HG02943 (cell line): ENCODE measurements around the gene PC.
A peak's percentile ranks its signal among the peaks of the same experiment; 100 is the strongest.
"Not testable (repeated sequence)": the region's sequence is repeated elsewhere in the genome, so short reads cannot be mapped to it uniquely, and the experiment has no call there.

ENCODE experiments used
- ATAC-seq: cut with Tn5 transposase; IDR thresholded peaks from one replicate; pipeline ENCODE4 v1.9.1; 2021; ENCODE audit warnings: mild to moderate bottlenecking, low read depth, moderate library complexity; ENCODE audit not compliant: unreplicated experiment

Gene PC

DNA sequence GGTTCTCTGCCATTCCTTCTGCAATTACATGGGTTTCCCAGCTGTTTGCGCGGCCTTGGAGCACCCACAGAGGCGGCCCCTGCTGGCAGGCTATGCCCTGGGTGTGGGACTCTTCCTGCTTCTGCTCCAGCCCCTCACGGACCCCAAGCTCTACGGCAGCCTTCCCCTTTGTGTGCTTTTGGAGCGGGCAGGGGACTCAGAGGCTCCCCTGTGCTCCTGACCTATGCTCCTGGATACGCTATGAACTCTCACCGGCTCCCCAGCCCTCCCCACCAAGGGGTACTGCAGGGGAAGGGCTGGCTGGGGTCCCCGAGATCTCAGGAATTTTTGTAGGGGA, 112.3 kb downstream of the PC start:
- ATAC-seq: no peak

DNA sequence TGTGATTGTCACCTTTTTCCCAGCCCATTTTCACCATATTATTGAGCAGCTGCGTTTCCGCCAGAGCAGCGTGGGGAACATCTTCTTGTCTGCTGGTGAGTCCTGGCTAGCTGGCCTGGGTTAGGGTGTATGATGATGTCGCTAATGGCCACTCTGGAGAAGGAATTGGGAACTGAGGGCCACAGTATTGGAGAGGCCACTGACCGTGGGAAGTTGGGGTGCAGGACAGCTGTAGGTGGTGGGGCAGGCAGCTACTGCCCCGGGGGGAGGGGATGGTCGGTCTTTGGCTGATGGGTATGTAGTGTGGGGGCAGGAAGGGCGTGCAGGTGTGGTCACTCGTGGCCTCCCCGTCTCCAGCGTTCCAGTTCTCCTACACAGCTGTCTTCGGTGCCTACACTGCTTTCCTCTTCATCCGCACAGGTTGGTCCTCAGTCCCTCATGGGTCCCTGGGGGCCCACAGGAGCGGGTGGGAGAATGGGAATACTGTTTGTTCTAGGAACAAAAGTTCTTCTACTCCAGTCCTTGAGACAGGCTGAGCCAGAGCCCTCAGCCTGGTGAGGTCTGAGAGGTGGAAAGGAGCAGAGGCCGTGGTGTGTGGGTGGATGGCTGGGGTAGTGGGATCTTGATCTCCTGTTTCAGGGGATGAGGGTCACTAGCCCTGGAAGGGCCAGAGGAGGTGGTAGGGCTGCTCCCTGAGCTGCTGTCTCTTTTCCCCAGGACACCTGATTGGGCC, 112.9 kb downstream of the PC start:
- no peak for ATAC-seq

DNA sequence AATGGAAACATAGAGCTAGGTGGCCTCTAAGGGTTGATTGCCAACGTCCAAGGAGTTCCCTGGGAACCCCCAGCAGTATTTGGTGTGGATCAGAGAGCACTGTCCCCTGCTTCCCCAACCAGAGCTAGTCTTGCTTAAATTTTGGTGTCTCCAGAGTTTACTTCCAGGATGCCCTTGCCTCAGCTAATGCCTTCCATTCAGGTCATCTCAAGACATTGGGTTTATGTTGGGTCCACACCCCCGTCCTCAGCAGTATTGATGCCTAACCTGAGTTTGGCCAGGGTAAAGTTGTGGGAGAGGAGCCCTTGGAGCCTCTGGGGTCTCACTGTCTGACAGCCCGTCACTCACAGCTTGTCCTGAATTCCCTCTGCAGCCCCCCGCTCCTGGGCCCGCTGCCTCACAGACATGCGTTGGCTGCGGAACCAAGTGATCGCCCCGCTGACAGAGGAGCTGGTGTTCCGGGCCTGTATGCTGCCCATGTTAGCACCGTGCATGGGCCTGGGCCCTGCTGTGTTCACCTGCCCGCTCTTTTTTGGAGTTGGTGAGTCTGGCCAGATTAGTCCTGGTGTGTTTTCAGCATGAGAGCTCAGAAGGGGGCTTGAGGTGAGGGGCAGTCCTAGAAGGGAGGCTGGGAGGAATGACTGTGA, 113.6 kb downstream of the PC start:
- no peak for ATAC-seq

DNA sequence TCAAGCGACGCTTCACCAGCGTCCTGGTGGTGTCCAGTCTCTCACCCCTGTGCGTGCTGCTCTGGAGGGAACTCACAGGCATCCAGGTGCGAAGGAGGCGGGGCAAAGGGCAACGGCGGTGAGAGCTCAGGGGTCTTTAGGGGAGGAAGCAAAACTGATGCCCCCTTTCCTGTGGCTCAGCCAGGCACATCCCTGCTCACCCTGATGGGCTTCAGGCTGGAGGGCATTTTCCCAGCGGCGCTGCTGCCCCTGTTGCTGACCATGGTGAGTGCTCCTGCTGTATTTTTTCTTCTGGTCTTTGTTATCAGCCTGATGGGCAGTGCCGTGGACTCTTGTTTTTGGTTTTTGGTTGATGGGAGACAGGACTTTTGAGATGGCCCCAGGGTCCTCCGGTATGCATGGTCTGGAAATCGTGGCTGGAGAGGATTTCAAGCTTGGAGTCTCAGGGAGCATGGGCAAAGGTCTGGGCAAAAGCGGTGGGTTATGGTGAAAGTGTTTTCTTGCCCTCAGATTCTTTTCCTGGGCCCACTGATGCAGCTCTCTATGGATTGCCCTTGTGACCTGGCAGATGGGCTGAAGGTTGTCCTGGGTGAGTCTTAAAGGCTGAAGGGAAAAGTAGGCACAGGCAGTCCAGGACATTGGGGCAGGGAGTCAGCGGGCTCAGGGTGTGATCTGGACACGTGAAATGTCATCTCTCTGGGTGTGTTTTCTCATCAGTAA, 114.2 kb downstream of the PC start:
- no peak for ATAC-seq

DNA sequence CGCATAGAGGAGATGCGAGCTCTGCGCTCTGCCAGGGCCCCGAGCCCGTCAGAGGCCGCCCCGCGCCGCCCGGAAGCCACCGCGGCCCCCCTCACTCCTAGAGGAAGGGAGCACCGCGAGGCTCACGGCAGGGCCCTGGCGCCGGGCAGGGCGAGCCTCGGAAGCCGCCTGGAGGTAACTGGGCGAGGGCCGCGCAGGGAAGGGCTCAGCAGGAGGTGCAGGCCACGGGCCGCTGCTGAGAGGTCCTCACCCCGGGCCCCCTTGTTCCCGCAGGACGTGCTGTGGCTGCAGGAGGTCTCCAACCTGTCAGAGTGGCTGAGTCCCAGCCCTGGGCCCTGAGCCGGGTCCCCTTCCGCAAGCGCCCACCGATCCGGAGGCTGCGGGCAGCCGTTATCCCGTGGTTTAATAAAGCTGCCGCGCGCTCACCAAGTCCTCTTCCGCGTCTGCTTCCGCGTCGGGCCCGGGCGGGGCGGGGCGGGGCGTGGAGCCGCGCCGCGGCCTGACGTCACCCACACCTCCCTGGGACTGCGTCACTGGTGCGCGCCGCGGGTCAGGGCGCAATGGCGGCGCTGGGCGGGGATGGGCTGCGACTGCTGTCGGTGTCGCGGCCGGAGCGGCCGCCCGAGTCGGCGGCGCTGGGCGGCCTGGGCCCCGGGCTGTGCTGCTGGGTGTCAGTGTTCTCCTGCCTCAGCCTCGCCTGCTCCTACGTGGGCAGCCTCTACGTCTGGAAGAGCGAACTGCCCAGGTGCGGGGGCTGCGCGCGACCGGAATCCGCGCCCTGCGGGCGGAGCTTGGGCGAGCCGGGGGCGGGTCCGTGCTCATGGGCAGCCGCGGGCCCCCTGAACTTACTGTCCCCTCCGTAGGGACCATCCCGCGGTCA, 115.0 kb downstream of the PC start, which contains the start of gene RCE1:
RCE1 (plus strand) TSS at position 546 of the 880 bp plus-strand sequence; CDS start at position 561, 15 bp downstream.
- ATAC-seq: peak; percentile 56

DNA sequence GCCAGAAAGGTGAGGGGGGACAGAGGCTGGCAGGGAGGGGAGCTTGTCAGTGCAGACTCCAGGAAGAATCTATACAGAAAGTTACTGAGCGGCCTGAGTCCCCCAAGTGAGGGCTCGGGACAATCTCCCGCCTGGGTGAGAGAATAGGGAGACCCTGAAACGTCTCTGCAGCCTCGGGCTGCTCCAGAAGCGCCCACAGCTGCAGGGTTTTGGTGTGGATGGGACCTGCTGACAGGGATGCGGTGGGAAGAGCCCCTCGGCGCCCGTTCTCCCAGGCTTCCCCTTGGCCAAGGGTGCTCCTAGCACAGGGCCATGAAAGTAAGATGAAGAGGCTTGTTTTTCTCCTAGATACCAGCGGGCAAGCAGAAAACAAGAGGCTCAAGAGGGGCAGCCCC, 115.7 kb downstream of the PC start:
- no peak for ATAC-seq

DNA sequence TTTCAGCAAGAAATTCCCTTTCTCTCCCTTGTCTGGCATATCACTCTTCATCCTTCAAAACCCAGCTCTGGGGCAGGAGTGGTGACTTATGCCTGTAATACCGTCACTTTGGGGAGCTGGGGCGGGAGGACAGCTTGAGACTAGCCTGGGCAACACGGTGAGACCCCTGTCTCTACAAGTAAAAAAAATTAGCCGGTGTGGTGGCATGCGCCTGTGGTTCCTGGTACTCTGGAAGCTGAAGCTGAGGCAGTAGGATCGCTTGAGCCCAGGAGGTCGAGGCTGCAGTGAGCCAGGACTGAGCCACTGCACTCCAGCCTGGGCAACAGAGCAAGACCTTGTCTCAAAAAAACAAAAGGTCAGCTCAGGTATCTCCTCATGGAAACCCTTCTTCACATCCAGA, 116.3 kb downstream of the PC start:
- no peak for ATAC-seq

DNA sequence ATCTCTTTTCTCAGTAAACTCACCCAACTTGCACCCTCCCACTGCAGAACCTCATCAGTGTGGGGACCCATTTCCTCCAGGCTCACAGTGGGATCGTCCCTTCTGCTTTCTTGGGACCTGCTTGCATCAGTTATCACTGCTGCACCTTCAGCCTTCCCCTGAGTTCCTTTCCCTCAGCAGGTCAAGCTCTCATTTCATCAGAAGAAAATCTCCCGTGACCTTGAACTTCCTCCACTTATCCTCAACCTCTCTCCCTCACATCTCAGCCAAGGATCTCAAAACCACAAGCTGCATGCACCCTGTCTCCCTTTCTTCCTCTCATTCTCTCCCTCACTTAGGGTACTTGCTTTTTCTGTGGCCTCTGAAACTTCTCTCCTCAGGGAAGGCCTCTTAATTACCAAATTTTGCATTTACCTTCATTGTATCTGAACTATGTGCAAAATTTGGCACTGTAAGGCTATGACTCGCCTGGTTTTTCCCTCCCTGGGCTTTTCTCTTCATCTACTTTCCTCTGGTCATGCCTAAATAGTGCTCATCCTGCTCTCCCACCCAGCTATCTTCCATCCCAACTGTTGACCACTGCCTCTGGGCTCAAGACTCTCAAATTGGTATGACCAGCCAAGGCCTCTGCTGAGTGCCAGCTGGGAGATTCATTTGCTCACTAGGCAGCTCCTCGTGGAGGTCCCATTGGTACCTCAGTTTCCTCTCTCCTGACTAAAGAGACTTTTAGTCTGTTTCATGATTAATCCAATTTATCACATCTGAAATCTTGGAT, 117.7 kb downstream of the PC start:
- no peak for ATAC-seq

DNA sequence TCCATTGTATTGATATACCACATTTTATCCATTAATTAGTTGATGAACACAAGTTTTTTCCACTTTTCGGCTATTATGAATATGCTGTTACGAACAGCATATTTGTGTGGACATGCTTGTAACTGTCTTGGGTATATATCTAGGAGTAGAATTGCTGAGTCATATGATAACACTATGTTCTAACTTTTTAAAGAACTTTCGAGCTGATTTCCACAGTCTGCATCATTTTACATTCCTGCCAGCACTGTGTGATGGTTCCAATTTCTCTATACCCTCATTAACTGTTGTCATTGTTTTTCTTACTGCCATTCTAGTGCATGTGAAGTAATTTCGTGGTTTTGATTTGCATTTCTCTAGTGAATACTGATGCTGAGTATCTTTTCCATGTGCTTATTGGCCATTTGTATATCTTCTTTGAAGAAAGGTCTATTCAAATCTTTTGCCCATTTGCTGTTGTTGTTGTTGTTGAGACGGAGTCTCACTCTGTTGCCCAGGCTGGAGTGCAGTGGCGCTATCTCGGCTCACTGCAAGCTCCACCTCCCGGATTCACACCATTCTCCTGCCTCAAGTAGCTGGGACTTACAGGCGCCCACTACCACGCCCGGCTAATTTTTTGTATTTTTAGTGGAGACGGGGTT, 122.3 kb downstream of the PC start:
- no peak for ATAC-seq

DNA sequence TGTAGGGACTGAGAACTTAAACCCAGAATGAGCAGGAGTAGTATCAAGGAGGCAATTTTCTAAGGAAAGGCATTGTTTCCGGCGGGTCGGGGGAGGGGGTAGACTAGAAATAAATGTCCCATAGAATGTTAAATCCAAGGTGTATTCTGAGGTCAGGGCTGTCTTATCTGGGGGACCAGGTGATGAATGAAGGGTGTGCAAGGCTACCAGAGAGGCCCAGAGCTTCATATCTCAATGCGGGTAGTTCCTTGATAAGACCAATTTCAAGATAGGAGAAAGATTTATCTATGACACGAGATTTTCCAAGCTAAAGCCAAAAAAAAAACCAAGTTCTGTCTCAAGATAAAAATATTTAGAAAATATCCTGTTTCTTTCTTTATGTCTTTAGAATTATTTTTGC, 123.2 kb downstream of the PC start:
- ATAC-seq: no peak

DNA sequence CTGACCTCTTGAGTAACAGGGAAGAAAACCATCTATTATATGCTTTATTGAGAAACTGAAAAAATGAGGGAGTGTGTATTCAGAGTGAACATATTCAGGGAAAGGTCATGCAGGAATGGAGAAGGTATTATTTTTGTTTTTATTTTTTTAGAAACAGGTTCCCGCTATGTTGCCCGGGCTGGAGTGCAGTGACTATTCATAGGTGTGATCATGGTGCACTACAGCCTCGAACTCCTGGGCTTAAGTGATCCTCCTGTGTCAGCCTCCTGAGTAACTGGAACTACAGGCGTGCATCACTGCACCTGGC, 123.7 kb downstream of the PC start:
- no peak for ATAC-seq

DNA sequence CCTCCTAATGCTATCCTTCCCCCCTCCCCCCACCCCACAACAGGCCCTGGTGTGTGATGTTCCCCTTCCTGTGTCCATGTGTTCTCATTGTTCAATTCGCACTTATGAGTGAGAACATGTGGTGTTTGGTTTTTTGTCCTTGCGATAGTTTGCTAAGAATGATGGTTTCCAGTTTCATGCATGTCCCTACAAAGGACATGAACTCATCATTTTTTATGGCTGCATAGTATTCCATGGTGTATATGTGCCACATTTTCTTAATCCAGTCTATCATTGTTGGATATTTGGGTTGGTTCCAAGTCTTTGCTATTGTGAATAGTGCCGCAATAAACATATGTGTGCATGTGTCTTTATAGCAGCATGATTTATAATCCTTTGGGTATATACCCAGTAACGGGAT, 133.6 kb downstream of the PC start:
- ATAC-seq: not testable (repeated sequence)

DNA sequence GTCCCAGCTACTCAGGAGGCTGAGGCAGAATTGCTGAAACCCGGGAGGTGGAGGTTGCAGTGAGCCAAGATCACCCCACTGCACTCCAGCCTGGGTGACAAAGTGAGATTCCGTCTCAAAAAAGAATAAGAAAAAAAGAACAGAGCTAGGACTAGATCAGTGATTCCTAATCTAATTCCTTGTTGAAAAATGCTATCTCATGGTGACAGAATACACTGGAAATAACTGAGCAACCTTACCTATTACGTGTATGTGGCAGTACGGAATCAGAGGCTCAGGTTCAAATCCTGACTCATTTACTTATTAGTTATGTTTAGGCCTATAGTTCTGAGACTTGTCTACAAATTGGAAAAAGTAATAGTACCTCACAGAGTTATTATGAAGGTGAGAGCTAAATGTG, 134.5 kb downstream of the PC start:
- ATAC-seq: no peak

DNA sequence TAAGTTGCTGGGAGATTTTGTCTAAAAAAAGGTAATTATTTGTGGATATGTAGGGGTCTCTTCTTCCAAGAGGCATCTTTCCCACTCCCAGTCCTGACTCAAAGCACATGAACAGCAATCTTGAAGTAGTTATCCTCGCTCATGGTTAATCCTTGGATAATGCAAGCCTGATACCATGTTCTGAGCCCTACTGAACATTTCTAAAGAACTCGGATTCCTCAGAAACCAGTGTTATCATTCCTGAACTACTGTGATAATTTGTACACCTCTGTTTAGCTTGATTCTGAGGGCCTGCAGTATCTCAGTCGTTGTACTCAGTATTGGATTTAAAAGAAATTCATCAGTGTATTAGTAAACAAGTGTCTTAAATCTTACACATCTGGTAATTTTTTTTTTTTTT, 137.3 kb downstream of the PC start:
- ATAC-seq: no peak

DNA sequence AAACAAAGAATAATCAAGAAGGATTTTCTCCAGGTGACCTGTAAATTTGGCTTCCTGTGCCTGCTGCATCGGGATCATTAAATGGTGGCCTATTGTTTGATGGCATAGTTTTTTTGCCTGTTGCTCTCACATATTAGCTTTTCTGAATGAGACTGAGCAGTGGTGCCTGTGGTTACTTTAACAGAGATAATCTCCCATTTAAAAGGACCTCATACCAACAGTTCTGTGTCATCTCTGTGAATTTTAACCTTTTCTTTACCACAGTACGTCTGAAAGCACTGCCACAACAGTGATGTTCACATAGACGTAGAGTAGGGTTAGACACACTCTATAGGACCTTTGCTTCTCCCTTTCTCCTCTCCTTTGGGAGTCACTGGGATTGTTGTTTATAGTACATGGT, 137.8 kb downstream of the PC start:
- no peak for ATAC-seq

DNA sequence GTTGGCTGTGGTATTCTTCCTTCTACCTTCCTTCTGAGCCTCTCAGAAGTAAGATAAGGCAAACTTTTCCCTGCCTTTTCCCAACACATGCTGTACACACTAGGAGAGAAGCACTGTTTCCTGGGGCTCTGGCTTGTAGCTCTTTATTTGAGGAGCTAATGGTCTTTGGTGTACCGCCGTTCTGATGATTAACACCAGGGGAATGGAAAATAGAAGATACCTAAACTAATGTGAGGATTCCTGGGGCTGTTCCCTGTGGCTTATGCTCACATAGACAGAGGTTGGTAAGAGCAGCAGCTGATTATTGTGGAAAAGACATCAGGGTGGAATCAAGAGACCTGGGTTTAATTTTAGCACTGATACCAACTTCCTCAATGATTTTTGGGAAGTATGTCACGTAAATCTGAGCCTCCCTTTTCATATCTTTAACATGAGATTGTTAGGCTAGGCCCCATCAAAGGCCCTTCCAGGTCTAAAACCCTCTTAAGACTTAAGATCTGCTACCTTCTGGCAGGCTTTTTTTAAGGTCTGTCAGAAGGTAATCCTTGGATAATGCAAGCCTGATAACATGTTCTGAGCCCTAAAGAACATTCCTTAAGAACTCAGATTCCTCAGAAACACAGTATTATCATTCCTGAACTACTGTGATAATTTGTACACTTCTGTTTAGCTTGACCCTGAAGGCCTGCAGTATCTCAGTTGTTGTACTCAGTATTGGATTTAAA, 139.8 kb downstream of the PC start:
- no peak for ATAC-seq

DNA sequence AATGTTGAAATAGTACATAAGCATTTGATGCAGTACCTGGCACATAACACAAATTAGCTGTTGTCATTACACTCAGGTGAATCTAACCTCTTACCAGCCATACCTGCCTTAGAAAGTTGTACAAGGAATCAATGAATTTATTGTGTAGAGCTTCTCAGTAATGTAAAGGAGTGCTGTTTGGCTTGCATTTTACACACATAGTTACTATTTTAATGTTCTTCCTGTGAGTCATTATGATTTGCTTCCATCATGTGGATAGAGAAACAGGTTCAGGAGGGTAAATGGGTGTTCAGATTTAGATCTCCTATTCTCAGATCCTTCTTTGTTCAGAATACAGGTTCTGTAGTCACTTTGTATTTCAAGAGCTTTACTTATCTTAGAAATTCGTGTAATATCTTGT, 142.5 kb downstream of the PC start:
- ATAC-seq: no peak

DNA sequence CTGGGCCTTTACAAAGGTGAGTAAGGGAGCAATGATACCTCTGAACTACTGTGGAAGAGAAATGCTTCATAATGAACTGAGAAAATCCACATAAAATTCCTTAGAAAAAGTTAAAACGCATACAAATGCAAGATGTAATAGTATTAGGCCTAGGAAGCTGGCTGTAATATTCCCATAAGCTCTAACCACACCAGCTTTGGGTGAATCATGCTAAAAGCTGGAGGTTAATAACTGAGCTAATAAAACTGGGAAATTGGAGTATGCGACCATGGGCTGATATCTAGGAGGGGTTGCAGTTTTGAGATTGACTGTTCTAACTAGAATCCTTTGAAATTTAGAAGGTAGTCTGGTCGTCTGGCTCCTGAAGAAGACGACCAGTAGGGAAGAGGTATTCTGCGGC, 143.5 kb downstream of the PC start:
- ATAC-seq: no peak

DNA sequence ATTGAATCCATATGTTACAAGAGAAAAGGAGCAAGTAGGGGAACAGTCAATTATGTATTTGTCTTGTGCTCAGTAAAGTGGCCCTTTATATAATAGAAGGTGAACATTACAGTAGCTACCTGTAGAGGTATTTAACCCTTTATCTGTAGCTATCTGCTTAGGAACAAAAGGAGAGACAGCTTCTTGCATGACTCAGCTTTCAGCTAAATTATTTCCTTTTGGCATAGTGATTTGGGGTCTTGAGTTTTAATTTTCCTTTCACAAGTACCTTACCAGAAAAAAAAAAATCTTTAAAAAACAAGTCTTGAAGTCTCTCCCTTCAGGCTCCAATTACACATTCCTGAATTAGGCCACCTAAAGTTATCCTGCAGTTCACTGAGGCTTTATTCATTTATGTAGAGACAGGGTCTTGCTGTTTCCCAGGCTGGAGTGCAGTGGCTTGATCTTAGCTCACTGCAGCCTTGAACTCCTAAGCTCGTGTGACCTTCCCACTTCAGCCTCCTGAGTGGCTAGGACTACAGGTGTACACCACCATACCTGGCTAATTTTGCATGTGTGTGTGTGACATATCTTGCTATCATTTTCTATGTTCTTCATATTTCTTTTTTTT, 147.5 kb downstream of the PC start:
- ATAC-seq: no peak
